ENCODE measurements around the gene KLHL26.
A peak's percentile ranks its signal among the peaks of the same experiment; 100 is the strongest.

- no peak for TF ChIP-seq EZH2phosphoT487 (IDR thresholded peaks at IDR 0.05; ENCODE audit: low read length)
- TF ChIP-seq EZH2 (optimal IDR thresholded peaks at IDR 0.05; ENCODE audit: low read depth, low read length): peak; percentile 70
These were observed 23.8 kb upstream of the KLHL26 start, which contains the start of gene TMEM59L for GRCh38 chr19:18612772-18613588.

All from MM.1S (cell line).